Activated CD8-positive, alpha-beta memory T cell treated with anti-CD3 and anti-CD28 coated beads for 4 hours (primary cell): ENCODE results near the gene CORO7.

Experiments used
- DNase-seq, 2 donors: peaks; one replicate each; pipeline ENCODE4 v3.0.0-alpha.2; 2020; ENCODE audit warnings: low read depth in 2 of 2

The CORO7 gene

GRCh38 chr16:4322121-4323052, 94.0 kb downstream of the CORO7 start:
- no peak for DNase-seq

- DNase-seq = no peak
These were observed 94.9 kb downstream of the CORO7 start for GRCh38 chr16:4321286-4322120.

GRCh38 chr16:4320571-4321137, 95.7 kb downstream of the CORO7 start:
- DNase-seq = no peak

GRCh38 chr16:4319454-4320421, 96.7 kb downstream of the CORO7 start:
- peak; percentile 40 to 41 for DNase-seq

- no peak for DNase-seq
These were observed 97.4 kb downstream of the CORO7 start for GRCh38 chr16:4318967-4319366.

GRCh38 chr16:4318451-4318910, 97.9 kb downstream of the CORO7 start:
- no peak for DNase-seq

GRCh38 chr16:4317532-4318450, 98.6 kb downstream of the CORO7 start:
- no peak for DNase-seq

GRCh38 chr16:4316864-4317531, 99.4 kb downstream of the CORO7 start:
- no peak for DNase-seq

- DNase-seq = no peak
These were observed 100.1 kb downstream of the CORO7 start for GRCh38 chr16:4316108-4316863.

- no peak for DNase-seq
These were observed 100.9 kb downstream of the CORO7 start, which contains the start of gene GLIS2 for GRCh38 chr16:4315186-4316107. GLIS2 (plus strand) TSS chr16:4316067; CDS start chr16:4332281, 16,214 bp downstream.

GRCh38 chr16:4314532-4315185, 101.7 kb downstream of the CORO7 start:
- DNase-seq = no peak

GRCh38 chr16:4313563-4314531, 102.5 kb downstream of the CORO7 start:
- DNase-seq = no peak

- DNase-seq = no peak
These were observed 106.5 kb downstream of the CORO7 start for GRCh38 chr16:4309833-4310266.

- DNase-seq = no peak
These were observed 107.1 kb downstream of the CORO7 start for GRCh38 chr16:4309102-4309832.
